Measurements from ENCODE around the gene DEFB121.

DNA sequence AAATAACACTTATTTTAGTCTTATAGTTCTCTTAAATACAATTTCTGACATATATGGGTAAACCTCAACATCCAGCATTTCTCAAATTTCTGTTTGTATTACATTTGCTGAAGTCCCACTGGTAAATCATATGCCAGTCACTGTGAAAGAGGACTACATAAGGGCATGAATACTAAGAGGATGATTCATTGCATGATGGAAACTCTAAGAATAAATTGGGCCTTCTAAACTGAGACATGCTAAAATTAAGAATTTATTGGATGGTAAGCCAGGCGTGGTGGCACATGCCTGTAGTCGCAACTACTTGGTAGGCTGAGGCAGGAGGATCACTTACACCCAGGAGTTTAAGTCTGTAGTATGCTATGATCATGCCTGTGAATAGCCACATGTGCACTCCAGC lies 46.6 kb upstream of the DEFB121 start:
- TF ChIP-seq, protein P1, sequence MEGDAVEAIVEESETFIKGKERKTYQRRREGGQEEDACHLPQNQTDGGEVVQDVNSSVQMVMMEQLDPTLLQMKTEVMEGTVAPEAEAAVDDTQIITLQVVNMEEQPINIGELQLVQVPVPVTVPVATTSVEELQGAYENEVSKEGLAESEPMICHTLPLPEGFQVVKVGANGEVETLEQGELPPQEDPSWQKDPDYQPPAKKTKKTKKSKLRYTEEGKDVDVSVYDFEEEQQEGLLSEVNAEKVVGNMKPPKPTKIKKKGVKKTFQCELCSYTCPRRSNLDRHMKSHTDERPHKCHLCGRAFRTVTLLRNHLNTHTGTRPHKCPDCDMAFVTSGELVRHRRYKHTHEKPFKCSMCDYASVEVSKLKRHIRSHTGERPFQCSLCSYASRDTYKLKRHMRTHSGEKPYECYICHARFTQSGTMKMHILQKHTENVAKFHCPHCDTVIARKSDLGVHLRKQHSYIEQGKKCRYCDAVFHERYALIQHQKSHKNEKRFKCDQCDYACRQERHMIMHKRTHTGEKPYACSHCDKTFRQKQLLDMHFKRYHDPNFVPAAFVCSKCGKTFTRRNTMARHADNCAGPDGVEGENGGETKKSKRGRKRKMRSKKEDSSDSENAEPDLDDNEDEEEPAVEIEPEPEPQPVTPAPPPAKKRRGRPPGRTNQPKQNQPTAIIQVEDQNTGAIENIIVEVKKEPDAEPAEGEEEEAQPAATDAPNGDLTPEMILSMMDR (IDR thresholded peaks at IDR 0.05), result no peak
- TF ChIP-seq POLR2A (IDR thresholded peaks at IDR 0.05) (no peak), EP300 (IDR thresholded peaks at IDR 0.05) (no peak), POLR2AphosphoS5 (IDR thresholded peaks at IDR 0.05) (no peak)
